Fibroblast of lung (primary cell): ENCODE measurements around the gene C1QC. TPM values are rescaled to one million over a fixed set of nuclear protein-coding genes. Genes with fewer than 3 reads are reported as not detected.

Experiments used
- DNase-seq, 2 donors: peaks; one replicate each; pipeline versions ENCODE4 v3.0.0 to v3.0.0-alpha.2; 2010; ENCODE audit warnings: low read depth in 2 of 2
- H2AFZ ChIP-seq: 2 replicates; pipeline ENCODE4 v1.5.1; 2012; ENCODE audit warnings: low read length, control low read depth, inconsistent platforms
- H3K27ac ChIP-seq: 2 replicates; pipeline ENCODE4 v1.5.1; 2011; ENCODE audit warnings: low read length, control low read depth; ENCODE audit not compliant: insufficient read depth
- H3K27me3 ChIP-seq: 2 replicates; pipeline ENCODE4 v1.5.1; 2011; ENCODE audit warnings: mild to moderate bottlenecking, low read length; ENCODE audit not compliant: control insufficient read depth, insufficient read depth
- H3K36me3 ChIP-seq: 2 replicates; pipeline ENCODE4 v1.5.1; 2011; ENCODE audit warnings: low read length; ENCODE audit not compliant: control insufficient read depth, insufficient read depth
- H3K4me1 ChIP-seq: 2 replicates; pipeline ENCODE4 v1.5.1; 2011; ENCODE audit warnings: low read length; ENCODE audit not compliant: control insufficient read depth, insufficient read depth; ENCODE audit errors: extremely low read depth
- H3K4me2 ChIP-seq: 2 replicates; pipeline ENCODE4 v1.5.1; 2011; ENCODE audit warnings: low read length, control low read depth; ENCODE audit not compliant: insufficient read depth; ENCODE audit errors: extremely low read depth
- H3K4me3 ChIP-seq, 4 experiments: fragments of 200-600 bp in 1 of 4; sonication (generic) in 1 of 4; replicated peaks in 1 of 4; 2 replicates each; pipeline ENCODE4 v1.5.1; 2011 to 2016; ENCODE audit warnings: low read length in 4 of 4, low read depth in 3 of 4, mild to moderate bottlenecking in 3 of 4, control low read depth in 2 of 4, inconsistent platforms in 1 of 4, mixed read lengths in 1 of 4; ENCODE audit not compliant: insufficient read depth in 1 of 4; ENCODE audit errors: control extremely low read depth in 1 of 4
- H3K79me2 ChIP-seq: 2 replicates; pipeline ENCODE4 v1.5.1; 2012; ENCODE audit warnings: mild to moderate bottlenecking, low read length, inconsistent platforms; ENCODE audit not compliant: control insufficient read depth, insufficient read depth
- H3K9ac ChIP-seq: 2 replicates; pipeline ENCODE4 v1.5.1; 2011; ENCODE audit warnings: mild to moderate bottlenecking, low read length, control low read depth; ENCODE audit not compliant: insufficient read depth
- H3K9me3 ChIP-seq: 2 replicates; pipeline ENCODE4 v1.5.1; 2012; ENCODE audit warnings: low read depth, low read length; ENCODE audit not compliant: control insufficient read depth, insufficient read depth
- H4K20me1 ChIP-seq: 2 replicates; pipeline ENCODE4 v1.5.1; 2011; ENCODE audit warnings: low read length; ENCODE audit not compliant: control insufficient read depth, insufficient read depth; ENCODE audit errors: extremely low read depth
- CTCF ChIP-seq, 2 donors: IDR thresholded peaks in 1 of 2; conservative IDR thresholded peaks in 1 of 2; 1 replicate in 1 of 2; 2 replicates in 1 of 2; pipeline ENCODE4 v1.5.1; 2011 to 2012; ENCODE audit warnings: low read length in 2 of 2, control low read depth in 1 of 2, inconsistent platforms in 1 of 2, low read depth in 1 of 2, mild to moderate bottlenecking in 1 of 2
- EZH2 ChIP-seq: IDR thresholded peaks from 2 replicates; pipeline ENCODE4 v1.5.1; 2012; ENCODE audit warnings: low read length, control low read depth, mild to moderate bottlenecking; ENCODE audit errors: missing control alignments
- polyA plus RNA-seq, 2 donors: library from polyadenylated mRNA; depleted of rRNA in 1 of 2; stranded (reverse) in 1 of 2; unstranded in 1 of 2; fragments of >200 nt; gene quantifications; 2 replicates each; pipeline ENCODE4 v1.2.1, GENCODE V29; 2011 to 2012; ENCODE audit warnings: missing spikeins in 1 of 2
- total RNA-seq: library from RNA; depleted of rRNA; stranded (reverse); fragments of >200 nt; gene quantifications from 2 replicates; pipeline ENCODE4 v1.2.1, GENCODE V29; 2014

Gene C1QC
- total and polyA plus RNA-seq, 2 donors (not counting 1 experiment from before 2014, with no cell fraction given): not detected

- H2AFZ ChIP-seq: no peak overlapping the region
- no peaks in the 10 kb centered on the region for H3K27me3 ChIP-seq
- H3K9me3 ChIP-seq: no peaks in the 10 kb centered on the region
- no peak overlapping the region for H3K4me3 ChIP-seq
- H4K20me1 ChIP-seq: no peaks in the 10 kb centered on the region
- peak in 1 of 2 donors; percentile 28 for DNase-seq
- H3K27ac ChIP-seq: no peak overlapping the region
- peaks cover 4% of the 10 kb centered on the region for H3K4me1 ChIP-seq
- no peaks in the 10 kb centered on the region for H3K36me3 ChIP-seq
- H3K4me2 ChIP-seq: no peak overlapping the region
- TF ChIP-seq CTCF (conservative IDR thresholded peaks at IDR 0.05 in 1 of 2, IDR thresholded peaks at IDR 0.05 in 1 of 2; ENCODE audit: low read depth in 1 of 2, low read length in 2 of 2): no peak
- no peak for TF ChIP-seq EZH2
- no peaks in the 10 kb centered on the region for H3K79me2 ChIP-seq
- no peak overlapping the region for H3K9ac ChIP-seq
Observed at GRCh38 chr1:22691031-22691753, 47.8 kb downstream of the C1QC start.

GRCh38 chr1:22694172-22694571 is 50.7 kb downstream of the C1QC start:
- no peaks in the 10 kb centered on the region for H3K27me3 ChIP-seq
- no peaks in the 10 kb centered on the region for H3K79me2 ChIP-seq
- no peaks in the 10 kb centered on the region for H4K20me1 ChIP-seq
- H2AFZ ChIP-seq: no peak overlapping the region
- no peaks in the 10 kb centered on the region for H3K9me3 ChIP-seq
- H3K4me2 ChIP-seq: no peak overlapping the region
- H3K9ac ChIP-seq: no peak overlapping the region
- DNase-seq: no peak
- peaks cover 4% of the 10 kb centered on the region for H3K4me1 ChIP-seq
- no peak overlapping the region for H3K27ac ChIP-seq
- no peak overlapping the region for H3K4me3 ChIP-seq
- no peak for TF ChIP-seq CTCF (conservative IDR thresholded peaks at IDR 0.05 in 1 of 2, IDR thresholded peaks at IDR 0.05 in 1 of 2; ENCODE audit: low read depth in 1 of 2, low read length in 2 of 2)
- TF ChIP-seq EZH2: no peak
- no peaks in the 10 kb centered on the region for H3K36me3 ChIP-seq

- Histone ChIP-seq H3K27me3 (no peaks in the 10 kb centered on the region), H4K20me1 (no peaks in the 10 kb centered on the region), H3K79me2 (no peaks in the 10 kb centered on the region), H3K9ac (no peak overlapping the region), H3K4me1 (no peaks in the 10 kb centered on the region), H2AFZ (no peak overlapping the region), H3K27ac (no peak overlapping the region), H3K4me2 (no peak overlapping the region), H3K9me3 (no peaks in the 10 kb centered on the region), H3K36me3 (no peaks in the 10 kb centered on the region), H3K4me3 (no peak overlapping the region)
- no peak for DNase-seq
- TF ChIP-seq CTCF (conservative IDR thresholded peaks at IDR 0.05 in 1 of 2, IDR thresholded peaks at IDR 0.05 in 1 of 2; ENCODE audit: low read depth in 1 of 2, low read length in 2 of 2): no peak
- no peak for TF ChIP-seq EZH2
Observed at GRCh38 chr1:22696610-22697009, 53.2 kb downstream of the C1QC start.

Other genes with a start within 250 kb of the C1QC start
- gene ZBTB40, start 191.8 kb upstream of the C1QC start, total RNA-seq: 9.5 and 12.4 TPM in 2 replicates
- 3.4 and 3.5 TPM in 2 replicates for gene ZBTB40, start 191.8 kb upstream of the C1QC start, polyA plus RNA-seq
- not detected in 2 replicates for gene EPHA8, start 80.1 kb upstream of the C1QC start, total RNA-seq
- not detected in 2 replicates for gene EPHA8, start 80.1 kb upstream of the C1QC start, polyA plus RNA-seq
- 0.26 TPM in 1 of 2 replicates, not detected in the other for gene C1QA, start 7.0 kb upstream of the C1QC start, total RNA-seq
- gene C1QA, start 7.0 kb upstream of the C1QC start, polyA plus RNA-seq: not detected in 2 replicates
- gene C1QB, start 9.6 kb downstream of the C1QC start, total RNA-seq: not detected in 2 replicates
- gene C1QB, start 9.6 kb downstream of the C1QC start, polyA plus RNA-seq: not detected in 2 replicates
- gene EPHB2, start 67.2 kb downstream of the C1QC start, total RNA-seq: 11.2 and 12.3 TPM in 2 replicates
- gene EPHB2, start 67.2 kb downstream of the C1QC start, polyA plus RNA-seq: 4.1 and 21.8 TPM in 2 replicates